Fibroblast of pulmonary artery (primary cell): ENCODE results near the gene LSP1.
"Not testable (repeated sequence)": the region's sequence is repeated elsewhere in the genome, so short reads cannot be mapped to it uniquely, and the experiment has no call there.

Experiments used
- DNase-seq: peaks from one replicate; pipeline ENCODE4 v3.0.0-alpha.2; 2010; ENCODE audit warnings: low read depth
- H3K4me3 ChIP-seq: replicated peaks from 2 replicates; pipeline ENCODE4 v1.5.1; 2011; ENCODE audit warnings: low read depth, mild to moderate bottlenecking, control low read depth, low read length, moderate library complexity
- CTCF ChIP-seq: IDR thresholded peaks from 2 replicates; pipeline ENCODE4 v1.5.1; 2011; ENCODE audit warnings: mild to moderate bottlenecking, control low read depth, low read length, inconsistent platforms; ENCODE audit errors: missing control alignments

LSP1 gene

GRCh38 chr11:1852877-1853276 is at the start of gene LSP1:
LSP1 (plus strand) TSS chr11:1853084; CDS start chr11:1853145, 61 bp downstream.
- DNase-seq, result no peak
- no peak for TF ChIP-seq CTCF
- H3K4me3 ChIP-seq, result no peak within 1 kb of the TSS

GRCh38 chr11:1803246-1803645 is 49.6 kb upstream of the LSP1 start:
- DNase-seq, result no peak
- TF ChIP-seq CTCF, result no peak
- H3K4me3 ChIP-seq, result no peak overlapping the region

- not testable (repeated sequence) for H3K4me3 ChIP-seq, DNase-seq
These were observed 48.9 kb upstream of the LSP1 start for GRCh38 chr11:1803835-1804519.

- no peak for DNase-seq
These were observed 47.4 kb upstream of the LSP1 start for GRCh38 chr11:1805525-1805924.

GRCh38 chr11:1807264-1807995 is 45.5 kb upstream of the LSP1 start:
- no peak overlapping the region for H3K4me3 ChIP-seq
- no peak for DNase-seq
- no peak for TF ChIP-seq CTCF

More at GRCh38 chr11:1805525-1805924, 47.4 kb upstream of the LSP1 start:
- no peak for TF ChIP-seq CTCF
- H3K4me3 ChIP-seq, result no peak overlapping the region

GRCh38 chr11:1810761-1811160 is 42.1 kb upstream of the LSP1 start:
- no peak overlapping the region for H3K4me3 ChIP-seq
- no peak for DNase-seq
- no peak for TF ChIP-seq CTCF

- TF ChIP-seq CTCF, result no peak
- no peak overlapping the region for H3K4me3 ChIP-seq
- DNase-seq, result no peak
These were observed 40.6 kb upstream of the LSP1 start for GRCh38 chr11:1812274-1812673.
